Body of pancreas (tissue), 4 donors: Measurements from ENCODE around the gene DESI2.

ENCODE experiments used
- POLR2A ChIP-seq, 3 donors: fragments of 450-650 bp; IDR thresholded peaks; one replicate each; pipeline ENCODE4 v1.6.1; 2016; ENCODE audit warnings: antibody characterized with exemption in 3 of 3, mild to moderate bottlenecking in 2 of 3
- TF ChIP-seq, protein P1 (sequence below), 7 experiments: fragments of 450-650 bp in 4 of 7; fragments of 200-600 bp in 3 of 7; sonication (generic) in 3 of 7; IDR thresholded peaks; one replicate each; pipeline ENCODE4 v1.5.1; 2016 to 2019; ENCODE audit warnings: antibody characterized with exemption in 7 of 7

DNA sequence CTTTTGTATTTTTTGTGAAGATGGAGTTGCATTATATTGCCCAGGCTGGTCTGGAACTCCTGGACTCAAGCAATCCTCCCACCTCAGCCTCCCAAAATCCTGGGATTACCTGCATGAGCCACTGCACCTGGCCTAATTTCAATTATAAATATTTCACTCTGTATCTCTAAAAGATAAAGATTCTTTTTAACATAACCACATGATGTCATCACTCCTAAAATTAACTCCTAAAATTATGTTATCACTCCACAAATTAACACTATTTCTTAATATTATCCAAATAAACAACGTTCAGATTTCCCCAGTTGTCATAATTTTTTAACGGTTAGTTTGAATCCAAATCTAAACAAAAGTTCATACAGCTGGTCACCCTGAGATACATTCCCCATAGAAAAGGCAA is 43.0 kb downstream of the DESI2 start:
- TF ChIP-seq, protein P1, sequence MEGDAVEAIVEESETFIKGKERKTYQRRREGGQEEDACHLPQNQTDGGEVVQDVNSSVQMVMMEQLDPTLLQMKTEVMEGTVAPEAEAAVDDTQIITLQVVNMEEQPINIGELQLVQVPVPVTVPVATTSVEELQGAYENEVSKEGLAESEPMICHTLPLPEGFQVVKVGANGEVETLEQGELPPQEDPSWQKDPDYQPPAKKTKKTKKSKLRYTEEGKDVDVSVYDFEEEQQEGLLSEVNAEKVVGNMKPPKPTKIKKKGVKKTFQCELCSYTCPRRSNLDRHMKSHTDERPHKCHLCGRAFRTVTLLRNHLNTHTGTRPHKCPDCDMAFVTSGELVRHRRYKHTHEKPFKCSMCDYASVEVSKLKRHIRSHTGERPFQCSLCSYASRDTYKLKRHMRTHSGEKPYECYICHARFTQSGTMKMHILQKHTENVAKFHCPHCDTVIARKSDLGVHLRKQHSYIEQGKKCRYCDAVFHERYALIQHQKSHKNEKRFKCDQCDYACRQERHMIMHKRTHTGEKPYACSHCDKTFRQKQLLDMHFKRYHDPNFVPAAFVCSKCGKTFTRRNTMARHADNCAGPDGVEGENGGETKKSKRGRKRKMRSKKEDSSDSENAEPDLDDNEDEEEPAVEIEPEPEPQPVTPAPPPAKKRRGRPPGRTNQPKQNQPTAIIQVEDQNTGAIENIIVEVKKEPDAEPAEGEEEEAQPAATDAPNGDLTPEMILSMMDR (IDR thresholded peaks at IDR 0.05), result no peak
- TF ChIP-seq POLR2A (IDR thresholded peaks at IDR 0.05), result no peak
